NCI-H1694 (cell line): Measurements from ENCODE around the gene NLRP5.
"Not testable (repeated sequence)": the region's sequence is repeated elsewhere in the genome, so short reads cannot be mapped to it uniquely, and the experiment has no call there.

ENCODE experiments used
- DNase-seq: peaks from one replicate; lab custom pipeline; 2025; lab: John Stamatoyannopoulos, UW

Gene NLRP5

DNA sequence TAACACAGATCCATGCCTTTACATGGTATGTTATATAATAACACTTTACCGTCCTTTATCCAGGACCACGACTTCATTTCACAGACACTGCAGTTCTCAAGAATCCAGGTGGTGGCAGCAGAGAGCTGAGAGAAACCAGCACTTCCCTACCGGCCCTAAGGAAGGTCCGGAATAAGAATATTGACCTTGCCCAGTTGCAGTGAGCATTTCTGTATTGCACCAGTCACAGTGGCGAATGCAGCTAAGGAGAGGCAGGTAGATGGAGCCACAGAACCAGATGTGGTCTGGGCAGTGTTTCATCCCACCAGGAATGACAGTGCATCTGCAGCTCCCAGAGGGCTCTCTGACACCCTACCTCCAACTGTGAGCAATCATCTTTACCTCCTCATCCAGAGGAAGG, 89.9 kb downstream of the NLRP5 start:
- DNase-seq: peak; percentile 34

- DNase-seq: no peak
These were observed 93.0 kb downstream of the NLRP5 start for GRCh38 chr19:56079609-56080008.

- DNase-seq: peak; percentile 59
These were observed 94.3 kb downstream of the NLRP5 start for GRCh38 chr19:56080669-56081401.

DNA sequence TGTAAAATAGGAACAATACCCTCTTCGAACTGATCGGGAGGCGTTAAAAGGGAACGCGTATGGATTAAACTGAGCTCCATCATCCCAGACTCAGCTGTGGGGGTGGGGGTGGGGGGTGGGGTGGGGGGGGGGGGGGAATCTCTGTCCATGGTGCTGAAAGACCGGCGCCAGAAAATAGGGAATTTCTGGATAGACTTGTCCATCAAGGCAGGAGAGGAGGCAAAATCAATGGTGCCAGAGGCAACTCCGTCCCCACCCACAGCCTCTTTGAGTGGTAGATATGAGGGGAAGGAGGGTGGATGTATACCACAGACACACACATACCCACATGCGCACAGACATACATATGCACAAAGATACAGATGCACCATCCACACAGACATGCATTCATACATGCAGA, 97.1 kb downstream of the NLRP5 start:
- DNase-seq: no peak

GRCh38 chr19:56084835-56085536, 98.4 kb downstream of the NLRP5 start:
- DNase-seq: no peak

- DNase-seq: no peak
These were observed 99.1 kb downstream of the NLRP5 start for GRCh38 chr19:56085571-56086275.

- no peak for DNase-seq
These were observed 100.3 kb downstream of the NLRP5 start for GRCh38 chr19:56086671-56087430.

DNA sequence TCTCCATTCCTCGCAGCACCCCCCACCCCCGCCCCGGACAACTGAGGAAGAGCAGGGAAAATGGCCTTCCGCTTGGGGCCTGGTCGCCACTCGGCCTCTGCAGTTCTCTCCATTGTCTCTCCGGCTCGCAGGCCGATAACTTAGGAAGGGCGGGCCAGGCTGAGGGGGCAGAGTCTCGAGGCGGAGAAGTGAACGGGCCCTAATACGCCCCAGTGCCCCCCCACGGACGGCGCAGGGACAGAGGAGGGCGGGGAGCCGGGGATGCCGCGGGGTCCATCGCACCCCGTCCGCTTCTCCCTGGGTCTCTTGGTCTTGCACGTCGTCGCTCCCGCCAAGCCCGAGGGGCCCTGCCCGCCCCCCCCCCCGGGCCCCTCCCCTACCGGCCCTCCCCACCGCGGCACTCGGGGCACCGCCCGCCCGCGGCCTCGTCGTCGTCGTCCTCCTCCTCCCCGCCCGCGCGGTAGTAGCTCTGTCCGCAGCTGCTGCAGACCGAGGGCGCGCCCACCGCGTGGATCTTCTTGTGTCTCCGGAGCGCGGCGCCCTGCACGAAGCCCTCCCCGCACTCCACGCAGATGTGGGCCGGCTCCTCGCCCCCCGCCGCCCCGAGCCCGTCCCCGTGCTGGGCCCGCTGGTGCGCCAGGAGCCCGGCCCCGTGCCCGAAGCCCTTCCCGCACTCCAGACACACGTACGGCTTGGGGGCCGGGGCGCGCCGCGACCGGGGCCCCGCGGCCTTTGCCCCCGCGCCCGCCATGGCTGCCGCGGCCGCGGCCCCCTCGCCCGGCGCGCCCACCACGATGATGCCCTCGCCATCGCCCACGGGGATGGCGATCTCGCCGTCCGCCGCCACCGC, 101.3 kb downstream of the NLRP5 start:
- DNase-seq: no peak

DNA sequence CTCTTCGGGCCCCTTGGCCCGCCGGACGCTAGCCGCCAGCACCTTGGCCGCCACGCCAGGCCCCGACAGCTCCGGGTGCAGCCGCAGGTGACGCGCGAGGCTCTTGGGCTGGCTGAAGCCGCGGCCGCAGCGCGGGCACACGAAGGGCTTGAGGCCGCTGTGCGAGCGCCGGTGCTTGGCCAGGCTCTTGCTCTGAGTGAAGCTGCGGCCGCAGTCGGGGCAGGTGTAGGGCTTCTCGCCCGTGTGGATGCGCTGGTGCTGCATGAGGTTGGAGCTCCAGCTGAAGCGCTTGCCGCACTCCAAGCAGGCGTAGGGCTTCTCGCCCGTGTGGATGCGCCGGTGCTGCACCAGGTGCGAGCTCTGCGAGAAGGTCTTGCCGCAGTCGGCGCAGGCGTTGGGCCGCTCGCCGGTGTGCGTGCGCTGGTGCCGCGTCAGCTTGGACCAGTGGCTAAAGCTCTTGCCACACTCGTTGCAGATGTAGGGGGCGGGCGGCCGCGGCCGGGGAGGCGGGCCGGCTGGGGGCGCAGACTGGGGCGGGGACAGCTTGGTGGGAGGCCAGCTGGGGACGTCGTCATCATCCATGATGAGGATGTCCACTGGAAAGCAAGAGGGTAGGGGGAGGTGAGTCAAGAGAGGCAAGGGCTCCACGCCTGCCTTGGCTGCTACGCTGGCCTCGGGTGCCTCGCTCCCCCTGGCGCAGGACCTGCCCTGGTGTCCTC, 102.1 kb downstream of the NLRP5 start:
- no peak for DNase-seq

DNA sequence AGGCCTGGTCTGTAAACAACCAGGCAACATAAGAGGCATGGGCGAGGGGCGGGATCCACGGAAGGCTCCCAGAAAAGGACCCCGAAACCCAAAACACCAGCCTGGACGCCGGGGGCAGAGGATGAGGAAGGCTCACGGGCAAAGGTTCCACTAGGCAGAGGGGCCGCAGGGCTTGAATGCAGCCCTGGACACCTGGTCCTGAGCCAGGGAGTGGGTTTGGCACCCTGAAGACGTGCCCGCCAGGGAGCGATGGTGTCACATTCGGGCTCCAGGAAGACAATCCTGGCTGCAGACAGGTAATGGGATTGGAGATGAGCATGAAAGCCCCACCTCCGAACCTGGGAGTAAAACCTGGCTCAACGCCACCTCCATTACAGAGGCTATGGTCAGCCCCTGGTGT, 102.8 kb downstream of the NLRP5 start:
- no peak for DNase-seq

DNA sequence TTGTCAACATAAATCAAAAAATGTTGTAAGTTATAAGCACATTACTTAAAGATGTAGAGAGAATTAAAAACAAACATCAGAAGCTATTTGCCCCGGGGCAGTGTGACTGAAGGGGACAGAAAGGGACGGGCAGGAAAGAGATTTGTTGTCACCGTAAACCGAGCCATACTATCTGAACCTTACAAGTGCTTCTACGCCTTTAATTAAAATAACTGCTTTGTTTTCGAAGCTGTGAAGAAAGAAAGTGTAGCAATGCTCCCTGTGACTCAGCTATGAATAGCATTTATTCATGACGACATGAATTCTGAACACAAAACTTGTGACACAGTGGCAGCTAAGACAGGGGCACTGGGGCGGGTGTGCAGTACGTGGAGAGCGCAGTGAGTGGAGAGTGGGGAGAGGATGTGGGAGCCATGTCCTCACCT, 104.5 kb downstream of the NLRP5 start:
- DNase-seq: no peak

DNA sequence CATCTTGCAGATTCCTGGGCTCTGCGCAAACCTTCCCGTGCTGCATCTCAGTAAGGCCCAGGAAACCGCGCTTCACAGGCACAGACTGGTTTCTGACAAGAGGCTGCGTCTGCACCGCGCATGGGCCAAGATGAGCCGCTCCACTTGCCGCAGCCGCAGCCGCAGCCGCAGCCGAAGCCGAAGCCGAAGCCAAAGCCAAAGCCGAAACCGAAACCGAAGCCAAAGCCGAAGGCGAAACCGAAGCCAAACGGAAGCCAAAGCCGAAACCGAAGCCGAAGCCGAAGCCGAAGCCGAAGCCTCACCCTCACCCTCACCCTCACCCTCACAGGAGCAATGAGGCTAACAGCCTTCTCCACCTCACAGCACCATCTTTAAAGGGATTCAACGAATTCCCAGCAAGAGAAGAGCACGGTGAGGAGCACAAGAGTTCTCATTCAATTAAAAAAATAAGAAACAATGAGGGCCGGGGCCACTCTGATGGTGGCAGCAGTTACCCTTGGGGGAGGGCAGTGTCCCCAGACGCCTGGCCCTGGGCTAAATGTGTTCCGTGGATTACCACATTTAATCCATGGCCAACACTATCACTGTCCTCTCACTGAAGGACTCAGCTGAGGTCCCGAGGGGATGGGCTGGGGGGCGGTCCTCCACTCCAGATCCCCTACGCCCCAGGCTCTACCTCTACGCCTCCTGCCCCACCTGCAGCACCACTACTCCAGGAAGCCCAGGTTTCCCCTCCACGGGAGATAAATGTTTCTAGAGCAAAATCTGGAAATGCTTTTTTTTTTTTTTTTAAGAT, 105.4 kb downstream of the NLRP5 start:
- DNase-seq: no peak

DNA sequence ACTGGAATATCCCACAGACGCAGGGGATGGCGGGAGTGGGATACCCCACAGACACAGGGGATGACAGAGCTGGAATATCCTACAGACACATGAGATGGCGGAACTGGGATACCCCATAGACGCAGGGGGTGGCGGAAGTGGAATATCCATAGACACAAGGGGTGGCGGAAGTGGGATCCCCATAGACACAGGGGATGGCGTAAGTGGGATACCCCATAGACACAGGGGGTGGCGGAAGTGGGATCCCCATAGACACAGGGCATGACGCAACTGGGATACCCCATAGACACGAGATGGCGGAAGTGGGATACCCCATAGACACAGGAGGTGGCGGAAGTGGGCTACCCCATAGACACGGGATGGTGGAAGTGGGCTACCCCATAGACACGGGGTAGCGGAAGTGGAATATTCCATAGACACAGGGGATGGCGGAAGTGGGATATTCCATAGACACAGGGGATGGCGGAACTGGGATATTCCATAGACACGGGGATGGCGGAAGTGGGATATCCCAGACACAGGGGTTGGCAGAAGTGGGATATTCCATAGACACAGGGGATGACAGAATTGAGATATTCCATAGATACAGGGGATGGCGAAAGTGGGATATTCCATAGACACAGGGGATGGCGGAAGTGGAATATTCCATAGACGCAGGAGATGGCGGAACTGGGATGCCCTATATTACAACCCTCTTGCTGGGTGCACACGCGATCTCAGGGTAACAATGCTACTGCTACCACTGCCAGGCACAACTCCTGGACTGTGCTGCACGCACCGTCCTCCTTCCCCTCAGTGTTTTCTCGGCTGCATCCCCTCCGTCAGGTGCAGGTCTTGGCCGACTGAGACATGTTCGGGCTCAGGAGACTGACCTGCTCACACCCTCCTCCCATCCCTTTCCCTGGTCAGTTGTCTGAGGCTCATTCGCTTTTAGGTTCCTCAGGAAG, 106.4 kb downstream of the NLRP5 start:
- no peak for DNase-seq

- no peak for DNase-seq
These were observed 107.9 kb downstream of the NLRP5 start for GRCh38 chr19:56094449-56094848.

DNA sequence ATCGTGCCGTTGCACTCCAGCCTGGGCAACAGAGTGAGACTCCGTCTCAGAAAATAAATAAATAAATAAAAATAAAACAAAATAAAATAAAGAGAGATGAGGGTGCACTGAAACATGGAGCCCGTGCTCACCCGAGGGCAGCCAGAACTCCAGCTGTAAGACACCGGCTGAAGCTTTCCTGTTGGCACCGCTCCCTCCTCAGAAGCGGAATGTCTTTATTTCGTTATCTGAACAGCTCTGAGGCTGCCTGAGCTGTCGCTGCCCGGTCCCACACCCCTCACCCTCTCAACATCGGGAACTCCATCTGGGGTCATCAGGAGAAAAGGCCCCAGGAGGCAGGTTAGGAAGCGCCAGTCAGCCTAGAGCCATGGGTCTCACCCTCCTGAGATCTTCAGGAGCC, 110.1 kb downstream of the NLRP5 start:
- no peak for DNase-seq

- DNase-seq: no peak
These were observed 110.7 kb downstream of the NLRP5 start for GRCh38 chr19:56097306-56097705.

- no peak for DNase-seq
These were observed 111.2 kb downstream of the NLRP5 start for GRCh38 chr19:56097776-56098175.

DNA sequence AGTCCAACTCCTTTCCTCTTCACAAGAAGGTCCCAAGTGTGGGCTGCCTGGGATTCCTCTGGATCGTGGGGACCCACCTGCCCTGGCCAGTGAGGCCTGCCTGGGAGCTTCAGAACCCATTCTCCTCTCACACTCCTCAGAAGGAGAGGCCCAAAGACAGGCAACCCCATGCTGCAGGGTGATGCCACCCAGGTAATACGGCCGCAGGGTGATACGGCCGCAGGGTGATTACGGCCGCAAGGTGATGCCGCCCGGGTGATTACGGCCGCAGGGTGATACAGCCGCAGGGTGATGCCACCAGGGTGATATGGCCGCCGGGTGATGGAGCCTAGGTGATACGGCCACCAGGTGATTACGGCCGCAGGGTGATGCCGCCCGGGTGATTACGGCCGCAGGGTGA, 111.7 kb downstream of the NLRP5 start:
- not testable (repeated sequence) for DNase-seq
